HEK293 (cell line): Measurements from ENCODE around the gene IL10RA.

ENCODE experiments used
- INSM2 ChIP-seq: fragments of 450-650 bp; formaldehyde crosslinking; IDR thresholded peaks from 2 replicates; pipeline ENCODE4 v1.5.1; 2016; ENCODE audit warnings: missing biosample characterization, missing genetic modification characterization
- KLF9 ChIP-seq: fragments of 450-650 bp; formaldehyde crosslinking; IDR thresholded peaks from 2 replicates; pipeline ENCODE4 v1.5.1; 2016; ENCODE audit warnings: missing biosample characterization, missing genetic modification characterization, low read depth
- OSR2 ChIP-seq: fragments of 450-650 bp; formaldehyde crosslinking; IDR thresholded peaks from 2 replicates; pipeline ENCODE4 v1.5.1; 2016; ENCODE audit warnings: missing biosample characterization, missing genetic modification characterization
- PRDM1 ChIP-seq: fragments of 450-650 bp; formaldehyde crosslinking; IDR thresholded peaks from 2 replicates; pipeline ENCODE4; 2016; ENCODE audit warnings: missing biosample characterization, missing genetic modification characterization
- SP7 ChIP-seq: fragments of 450-650 bp; formaldehyde crosslinking; IDR thresholded peaks from 2 replicates; pipeline ENCODE4 v1.5.1; 2016; ENCODE audit warnings: missing biosample characterization, missing genetic modification characterization
- WT1 ChIP-seq: fragments of 450-650 bp; formaldehyde crosslinking; IDR thresholded peaks from 2 replicates; pipeline ENCODE4 v1.5.1; 2016; ENCODE audit warnings: missing biosample characterization, missing genetic modification characterization
- ZBTB11 ChIP-seq: fragments of 450-650 bp; formaldehyde crosslinking; conservative IDR thresholded peaks from 2 replicates; pipeline ENCODE4 v1.5.1; 2016; ENCODE audit warnings: low read depth, missing biosample characterization, missing genetic modification characterization
- ZBTB17 ChIP-seq: fragments of 450-650 bp; formaldehyde crosslinking; IDR thresholded peaks from 2 replicates; pipeline ENCODE4 v1.5.1; 2016; ENCODE audit warnings: missing biosample characterization, missing genetic modification characterization
- ZBTB26 ChIP-seq: fragments of 450-650 bp; formaldehyde crosslinking; optimal IDR thresholded peaks from 2 replicates; pipeline ENCODE3; 2016; ENCODE audit warnings: missing biosample characterization, mild to moderate bottlenecking, missing genetic modification characterization
- ZFP37 ChIP-seq: fragments of 450-650 bp; formaldehyde crosslinking; IDR thresholded peaks from 2 replicates; pipeline ENCODE4 v1.5.1; 2016; ENCODE audit warnings: missing biosample characterization, missing genetic modification characterization
- ZFP41 ChIP-seq: fragments of 450-650 bp; formaldehyde crosslinking; IDR thresholded peaks from 2 replicates; pipeline ENCODE4 v1.5.1; 2016; ENCODE audit warnings: missing biosample characterization, missing genetic modification characterization, borderline replicate concordance
- ZFP69B ChIP-seq: fragments of 450-650 bp; formaldehyde crosslinking; IDR thresholded peaks from 2 replicates; pipeline ENCODE4 v1.5.1; 2016; ENCODE audit warnings: missing biosample characterization, missing genetic modification characterization
- ZNF10 ChIP-seq: fragments of 450-650 bp; formaldehyde crosslinking; IDR thresholded peaks from 2 replicates; pipeline ENCODE4 v1.5.1; 2017; ENCODE audit warnings: missing biosample characterization, missing genetic modification characterization
- ZNF112 ChIP-seq: fragments of 450-650 bp; formaldehyde crosslinking; IDR thresholded peaks from 2 replicates; pipeline ENCODE4 v1.5.0; 2017; ENCODE audit warnings: missing biosample characterization, missing genetic modification characterization
- ZNF138 ChIP-seq: fragments of 450-650 bp; formaldehyde crosslinking; IDR thresholded peaks from 2 replicates; pipeline ENCODE4 v1.5.1; 2016; ENCODE audit warnings: missing biosample characterization, missing genetic modification characterization, borderline replicate concordance
- ZNF155 ChIP-seq: fragments of 450-650 bp; formaldehyde crosslinking; IDR thresholded peaks from 2 replicates; pipeline ENCODE4 v1.5.1; 2016; ENCODE audit warnings: missing biosample characterization, missing genetic modification characterization
- ZNF157 ChIP-seq: fragments of 450-650 bp; formaldehyde crosslinking; IDR thresholded peaks from 2 replicates; pipeline ENCODE4 v1.5.1; 2016; ENCODE audit warnings: missing biosample characterization, missing genetic modification characterization
- ZNF175 ChIP-seq: fragments of 450-650 bp; formaldehyde crosslinking; IDR thresholded peaks from 2 replicates; pipeline ENCODE4 v1.5.1; 2016; ENCODE audit warnings: missing biosample characterization, missing genetic modification characterization
- ZNF202 ChIP-seq: fragments of 450-650 bp; formaldehyde crosslinking; IDR thresholded peaks from 2 replicates; pipeline ENCODE4 v1.5.1; 2016; ENCODE audit warnings: missing biosample characterization, missing genetic modification characterization, borderline replicate concordance
- ZNF23 ChIP-seq: fragments of 450-650 bp; formaldehyde crosslinking; IDR thresholded peaks from 2 replicates; pipeline ENCODE4 v1.5.1; 2016; ENCODE audit warnings: missing biosample characterization, missing genetic modification characterization, borderline replicate concordance
- ZNF280C ChIP-seq: fragments of 450-650 bp; formaldehyde crosslinking; IDR thresholded peaks from 2 replicates; pipeline ENCODE4 v1.5.1; 2016; ENCODE audit warnings: missing biosample characterization, missing genetic modification characterization
- ZNF324 ChIP-seq: fragments of 450-650 bp; formaldehyde crosslinking; IDR thresholded peaks from 2 replicates; pipeline ENCODE4 v1.5.1; 2016; ENCODE audit warnings: missing biosample characterization, missing genetic modification characterization
- ZNF354C ChIP-seq: fragments of 450-650 bp; formaldehyde crosslinking; IDR thresholded peaks from 2 replicates; pipeline ENCODE4 v1.5.1; 2016; ENCODE audit warnings: missing biosample characterization, missing genetic modification characterization, low read depth, borderline replicate concordance
- ZNF473 ChIP-seq: fragments of 450-650 bp; formaldehyde crosslinking; IDR thresholded peaks from 2 replicates; pipeline ENCODE4 v1.5.1; 2017; ENCODE audit warnings: missing biosample characterization, missing genetic modification characterization
- ZNF501 ChIP-seq: fragments of 450-650 bp; formaldehyde crosslinking; IDR thresholded peaks from 2 replicates; pipeline ENCODE4 v1.5.1; 2016; ENCODE audit warnings: missing biosample characterization, missing genetic modification characterization
- ZNF558 ChIP-seq: fragments of 450-650 bp; formaldehyde crosslinking; IDR thresholded peaks from 2 replicates; pipeline ENCODE4 v1.5.1; 2016; ENCODE audit warnings: missing biosample characterization, missing genetic modification characterization
- ZNF560 ChIP-seq: fragments of 450-650 bp; formaldehyde crosslinking; IDR thresholded peaks from 2 replicates; pipeline ENCODE4 v1.5.1; 2017; ENCODE audit warnings: missing biosample characterization, missing genetic modification characterization, borderline replicate concordance
- ZNF610 ChIP-seq: fragments of 450-650 bp; formaldehyde crosslinking; IDR thresholded peaks from 2 replicates; pipeline ENCODE4 v1.5.1; 2016; ENCODE audit warnings: missing biosample characterization, missing genetic modification characterization, borderline replicate concordance
- ZNF664 ChIP-seq: fragments of 450-650 bp; formaldehyde crosslinking; IDR thresholded peaks from 2 replicates; pipeline ENCODE4 v1.5.1; 2016; ENCODE audit warnings: missing biosample characterization, missing genetic modification characterization
- ZNF670 ChIP-seq: fragments of 450-650 bp; formaldehyde crosslinking; IDR thresholded peaks from 2 replicates; pipeline ENCODE4 v1.5.1; 2016; ENCODE audit warnings: missing biosample characterization, missing genetic modification characterization, low read depth
- ZNF701 ChIP-seq: fragments of 450-650 bp; formaldehyde crosslinking; IDR thresholded peaks from 2 replicates; pipeline ENCODE4 v1.5.1; 2016; ENCODE audit warnings: missing biosample characterization, missing genetic modification characterization
- ZNF830 ChIP-seq: fragments of 450-650 bp; IDR thresholded peaks from 2 replicates; pipeline ENCODE4 v1.5.0; 2018; ENCODE audit warnings: missing biosample characterization, missing genetic modification characterization, low read depth, mild to moderate bottlenecking, moderate library complexity
- ZNF843 ChIP-seq: fragments of 450-650 bp; formaldehyde crosslinking; IDR thresholded peaks from 2 replicates; pipeline ENCODE4 v1.5.1; 2016; ENCODE audit warnings: missing biosample characterization, missing genetic modification characterization

The IL10RA gene

GRCh38 chr11:117985953-117986887 is at the start of gene IL10RA (continued):
- TF ChIP-seq ZNF501 = no peak; the same call in 1 of the 2 replicates
- no peak for TF ChIP-seq ZNF175 (tag by site-specific recombination)
- no peak for TF ChIP-seq ZNF670 (tag by site-specific recombination)
- TF ChIP-seq ZNF560 = no peak
- no peak for TF ChIP-seq ZBTB11 (tag by site-specific recombination)
- no peak for TF ChIP-seq ZNF664 (tag by site-specific recombination)
- TF ChIP-seq ZNF558 (tag by site-specific recombination) = no peak
- TF ChIP-seq OSR2 (tag by site-specific recombination) = no peak
- TF ChIP-seq SP7 = peak; percentile 62; the same call in 1 of the 2 replicates
- TF ChIP-seq ZFP37 (tag by site-specific recombination) = no peak
- TF ChIP-seq INSM2 (tag by site-specific recombination) = no peak
- TF ChIP-seq ZNF155 = no peak
- TF ChIP-seq KLF9 (tag by site-specific recombination) = peak; percentile 71; the same call in 1 of the 2 replicates
- TF ChIP-seq ZNF610 (tag by site-specific recombination) = peak; percentile 43; the same call in 1 of the 2 replicates
- no peak for TF ChIP-seq ZNF10 (tag by site-specific recombination)
- no peak for TF ChIP-seq ZNF830 (tag by site-specific recombination)
- no peak for TF ChIP-seq ZNF157
- TF ChIP-seq ZNF138 (tag by site-specific recombination) = no peak
- TF ChIP-seq WT1 = no peak
- TF ChIP-seq ZBTB17 (tag by site-specific recombination) = no peak; the same call in 1 of the 2 replicates
- no peak for TF ChIP-seq ZNF112 (tag by site-specific recombination)
- no peak for TF ChIP-seq ZNF354C
- no peak for TF ChIP-seq ZNF23 (tag by site-specific recombination)
- TF ChIP-seq ZBTB26 = peak; percentile 89
- TF ChIP-seq ZFP41 = no peak
- no peak for TF ChIP-seq ZNF280C (tag by site-specific recombination)
- TF ChIP-seq ZNF473 (tag by site-specific recombination) = no peak
- no peak for TF ChIP-seq ZNF324 (tag by site-specific recombination)
- peak; percentile 40; the same call in 1 of the 2 replicates for TF ChIP-seq ZFP69B (tag by site-specific recombination)
- no peak for TF ChIP-seq ZNF701
- TF ChIP-seq ZNF202 = no peak
- TF ChIP-seq PRDM1 (tag by site-specific recombination) = no peak
- no peak; the same call in 1 of the 2 replicates for TF ChIP-seq ZNF843
